Type B pancreatic cell (in vitro differentiated cells): ENCODE results near the gene SQOR. TPM values are rescaled to one million over a fixed set of nuclear protein-coding genes. Genes with fewer than 3 reads are reported as not detected.

ENCODE experiments used
- DNase-seq: peaks from one replicate; pipeline ENCODE4 v3.0.0; 2021; ENCODE audit warnings: mixed read lengths; ENCODE audit not compliant: unreplicated experiment; ENCODE audit errors: extremely low spot score
- H3K27ac Mint-ChIP-seq: 2 replicates; pipeline ENCODE4 v1.8.0; 2021; ENCODE audit warnings: mild to moderate bottlenecking, mixed read lengths
- H3K27me3 Mint-ChIP-seq: 2 replicates; pipeline ENCODE4 v1.8.0; 2021; ENCODE audit warnings: mixed read lengths
- H3K36me3 Mint-ChIP-seq: 2 replicates; pipeline ENCODE4 v1.8.0; 2021; ENCODE audit warnings: mixed read lengths
- H3K4me1 Mint-ChIP-seq: one replicate; pipeline ENCODE4 v1.8.0; 2021; ENCODE audit warnings: mixed read lengths; ENCODE audit not compliant: unreplicated experiment
- H3K4me3 Mint-ChIP-seq: 2 replicates; pipeline ENCODE4 v1.8.0; 2021; ENCODE audit warnings: mild to moderate bottlenecking, mixed read lengths
- H3K9me3 Mint-ChIP-seq: 2 replicates; pipeline ENCODE4 v1.8.0; 2021; ENCODE audit warnings: mixed read lengths
- CTCF ChIP-seq: fragments of 200-600 bp; sonication (generic); conservative IDR thresholded peaks from 2 replicates; pipeline ENCODE4 v1.5.0; 2021; ENCODE audit warnings: antibody characterized with exemption, mild to moderate bottlenecking
- total RNA-seq: library from RNA; stranded (reverse); gene quantifications from 2 replicates; pipeline ENCODE4 v1.2.1, GENCODE V29; 2021; ENCODE audit warnings: low replicate concordance

SQOR gene
- total RNA-seq, 1 donor from 2014 or later: 6.7 TPM

GRCh38 chr15:45664451-45664850, 29.6 kb downstream of the SQOR start:
- H3K9me3 Mint-ChIP-seq: no peaks in the 10 kb centered on the region
- H3K27me3 Mint-ChIP-seq: no peaks in the 10 kb centered on the region
- H3K4me3 Mint-ChIP-seq: no peak overlapping the region
- H3K4me1 Mint-ChIP-seq: peaks cover 9% of the 10 kb centered on the region
- no peak overlapping the region for H3K27ac Mint-ChIP-seq
- no peaks in the 10 kb centered on the region for H3K36me3 Mint-ChIP-seq
- TF ChIP-seq CTCF: no peak
- DNase-seq: no peak

GRCh38 chr15:45665261-45665660, 30.4 kb downstream of the SQOR start:
- H3K4me1 Mint-ChIP-seq: peaks cover 1% of the 10 kb centered on the region
- H3K27ac Mint-ChIP-seq: no peak overlapping the region
- H3K9me3 Mint-ChIP-seq: no peaks in the 10 kb centered on the region
- DNase-seq: no peak
- H3K36me3 Mint-ChIP-seq: no peaks in the 10 kb centered on the region
- no peaks in the 10 kb centered on the region for H3K27me3 Mint-ChIP-seq
- no peak for TF ChIP-seq CTCF
- H3K4me3 Mint-ChIP-seq: no peak overlapping the region

- Mint-ChIP-seq H3K27ac (no peak overlapping the region), H3K4me1 (peaks cover 6% of the 10 kb centered on the region), H3K9me3 (no peaks in the 10 kb centered on the region), H3K4me3 (no peak overlapping the region), H3K27me3 (no peaks in the 10 kb centered on the region), H3K36me3 (no peaks in the 10 kb centered on the region)
- DNase-seq: no peak
- TF ChIP-seq CTCF: no peak
Measured at GRCh38 chr15:45666119-45666875, 31.5 kb downstream of the SQOR start.

- peaks cover 6% of the 10 kb centered on the region for H3K4me1 Mint-ChIP-seq
- no peak overlapping the region for H3K27ac Mint-ChIP-seq
- H3K36me3 Mint-ChIP-seq: no peaks in the 10 kb centered on the region
- H3K27me3 Mint-ChIP-seq: no peaks in the 10 kb centered on the region
- H3K4me3 Mint-ChIP-seq: no peak overlapping the region
- no peaks in the 10 kb centered on the region for H3K9me3 Mint-ChIP-seq
- no peak for DNase-seq
- no peak for TF ChIP-seq CTCF
Measured at GRCh38 chr15:45667002-45667401, 32.2 kb downstream of the SQOR start.

GRCh38 chr15:45668386-45668785, 33.6 kb downstream of the SQOR start:
- H3K27ac Mint-ChIP-seq: no peak overlapping the region
- H3K27me3 Mint-ChIP-seq: no peaks in the 10 kb centered on the region
- no peak for TF ChIP-seq CTCF
- no peaks in the 10 kb centered on the region for H3K36me3 Mint-ChIP-seq
- no peak for DNase-seq
- no peak overlapping the region for H3K4me3 Mint-ChIP-seq
- H3K4me1 Mint-ChIP-seq: peaks cover 6% of the 10 kb centered on the region
- H3K9me3 Mint-ChIP-seq: no peaks in the 10 kb centered on the region
